Measurements from ENCODE around the gene NBEAL1.

- TF ChIP-seq CTCF (IDR thresholded peaks at IDR 0.05 in 8 of 11, conservative IDR thresholded peaks at IDR 0.05 in 3 of 11), result no peak
- no peak for TF ChIP-seq POLR2A (IDR thresholded peaks at IDR 0.05)
- no peak for TF ChIP-seq POLR2AphosphoS5 (IDR thresholded peaks at IDR 0.05)
Observed at GRCh38 chr2:203018181-203018580, 3.5 kb downstream of the NBEAL1 start.

All from spleen (tissue), 7 donors.